ENCODE measurements around the gene FAM171A2.
"Not testable (repeated sequence)": the region's sequence is repeated elsewhere in the genome, so short reads cannot be mapped to it uniquely, and the experiment has no call there.

Gene FAM171A2

DNA sequence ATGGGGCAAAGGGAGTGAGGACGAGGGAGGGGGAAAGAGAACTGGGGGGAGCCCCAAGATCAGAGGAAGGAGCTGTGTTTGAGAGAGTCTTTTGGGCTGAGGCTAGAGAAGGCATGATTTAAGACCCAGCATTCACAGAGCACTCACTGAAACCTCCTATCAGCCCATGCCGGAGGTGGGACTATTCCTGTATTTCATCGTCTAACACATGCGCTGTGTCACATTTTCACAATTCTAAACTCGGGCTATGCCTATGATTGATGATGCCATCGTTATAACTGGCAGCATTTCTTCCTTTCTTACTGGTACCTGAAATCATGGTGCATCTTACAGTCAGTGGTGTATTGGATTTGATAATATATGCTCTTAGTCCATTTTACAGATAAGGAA lies 3.5 kb downstream of the FAM171A2 start:
- DNase-seq, result no peak

DNA sequence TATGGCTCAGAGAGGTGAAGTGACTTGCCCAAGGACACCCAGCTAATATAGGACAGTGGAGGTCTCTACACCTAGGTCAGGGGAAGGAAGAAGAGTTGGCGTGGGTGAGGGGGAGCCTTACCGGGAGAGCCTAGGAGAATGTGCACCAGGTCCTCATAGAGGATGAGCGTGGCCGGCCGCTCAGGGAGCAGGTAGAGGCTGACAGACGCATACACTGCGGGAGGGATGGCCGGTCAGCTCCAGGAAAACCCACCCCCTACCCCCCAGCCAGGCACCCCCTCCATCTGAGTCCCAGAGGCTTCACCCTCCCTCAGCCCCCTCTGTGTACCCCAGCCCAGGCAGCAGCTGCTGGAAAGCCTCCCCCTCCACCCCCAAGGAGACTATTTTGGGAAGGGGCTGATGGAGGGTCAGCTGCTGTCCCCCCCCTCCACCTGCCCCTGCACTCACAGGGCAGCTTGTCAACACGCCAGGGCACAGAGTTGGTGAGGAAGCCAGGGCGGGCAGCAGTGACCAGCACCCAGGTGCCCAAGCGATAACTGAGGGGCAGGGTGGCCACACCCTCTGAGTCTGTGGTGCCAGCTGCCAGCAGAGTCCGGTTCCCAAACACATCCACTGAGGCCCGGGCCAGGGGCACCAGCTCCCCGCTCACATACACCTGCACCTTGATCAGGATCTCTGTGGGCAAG lies 4.1 kb downstream of the FAM171A2 start:
- no peak for DNase-seq

DNA sequence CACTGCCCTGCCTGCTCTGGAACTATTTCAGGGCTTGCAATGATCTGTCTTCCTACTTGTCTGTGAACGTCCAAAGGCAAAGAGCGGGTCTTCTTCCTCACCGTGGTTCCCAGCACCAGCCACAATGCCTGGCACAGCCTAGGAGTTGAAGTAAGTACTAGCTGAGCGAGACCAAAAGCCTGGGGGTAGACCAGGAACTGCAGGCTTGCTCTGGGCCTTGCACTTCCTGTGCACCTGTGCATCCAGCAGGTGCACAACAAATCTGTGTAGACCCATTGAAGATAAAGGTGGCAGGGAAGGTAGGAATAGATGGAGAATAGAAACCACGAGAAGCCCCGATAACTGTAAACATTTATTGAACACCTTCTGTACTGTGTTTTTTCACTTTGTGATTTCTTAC lies 4.6 kb downstream of the FAM171A2 start:
- no peak for DNase-seq

DNA sequence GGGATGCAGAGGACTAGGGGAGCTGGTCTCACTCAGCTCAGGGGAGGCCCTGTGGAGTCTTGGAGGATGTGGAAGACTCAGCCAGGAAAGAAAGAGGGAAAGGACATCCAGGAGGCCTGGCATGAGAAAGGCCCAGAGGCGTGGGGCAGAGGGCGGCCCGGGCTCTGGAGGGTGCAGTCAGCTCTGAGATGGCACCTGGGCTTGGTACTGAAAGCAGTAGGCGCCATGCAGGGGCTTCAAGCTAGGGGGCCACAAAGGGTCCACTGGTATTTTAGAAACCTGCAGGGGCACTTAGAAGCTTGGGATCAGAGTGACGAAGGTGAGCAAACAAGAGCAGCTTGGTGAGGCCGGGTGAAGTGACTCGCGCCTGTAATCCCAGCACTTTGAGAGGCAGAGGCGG lies 5.6 kb downstream of the FAM171A2 start:
- DNase-seq, result no peak

DNA sequence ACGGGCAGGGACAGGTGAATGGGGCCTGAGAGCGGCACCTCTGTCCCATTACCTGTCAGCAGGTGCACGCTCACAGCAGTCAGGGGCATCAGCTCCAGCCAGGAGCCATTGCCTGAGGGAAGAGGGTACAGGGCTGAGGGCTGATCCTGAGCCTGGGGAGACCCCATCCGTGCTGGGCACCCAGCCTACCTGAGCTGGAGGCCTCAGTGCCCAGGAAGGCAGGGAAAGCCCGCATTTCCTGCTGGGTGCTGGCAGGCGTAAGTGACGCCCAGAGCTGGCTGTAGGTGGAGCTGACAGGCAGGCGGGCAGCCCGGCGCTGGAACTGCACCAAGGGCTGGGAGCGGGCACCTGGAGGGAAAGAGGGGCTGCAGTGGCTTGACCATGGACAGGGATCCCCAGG lies 7.4 kb downstream of the FAM171A2 start:
- no peak for DNase-seq

DNA sequence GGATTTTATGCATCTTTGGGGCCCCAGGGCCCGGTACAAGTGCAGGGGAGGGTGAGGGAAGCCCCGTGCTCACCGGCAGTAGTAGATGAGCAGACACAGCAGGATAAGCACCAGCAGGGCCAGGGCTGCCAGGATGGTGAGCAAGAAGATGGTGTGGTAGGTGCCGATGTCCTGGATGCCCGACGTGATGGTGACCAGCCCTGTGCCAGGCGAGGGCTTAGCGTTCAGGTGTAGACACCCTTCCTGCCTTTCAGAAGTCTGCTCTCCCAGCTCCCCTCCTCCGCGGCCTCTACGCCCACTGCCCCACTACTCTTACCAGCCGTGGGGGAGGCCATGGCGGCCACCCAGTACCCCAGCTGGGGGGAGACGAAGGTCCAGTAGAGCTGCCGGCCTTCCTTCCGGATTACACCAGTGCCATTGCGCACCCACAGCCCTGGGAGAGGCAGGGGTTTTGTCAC lies 8.0 kb downstream of the FAM171A2 start:
- DNase-seq, result no peak

DNA sequence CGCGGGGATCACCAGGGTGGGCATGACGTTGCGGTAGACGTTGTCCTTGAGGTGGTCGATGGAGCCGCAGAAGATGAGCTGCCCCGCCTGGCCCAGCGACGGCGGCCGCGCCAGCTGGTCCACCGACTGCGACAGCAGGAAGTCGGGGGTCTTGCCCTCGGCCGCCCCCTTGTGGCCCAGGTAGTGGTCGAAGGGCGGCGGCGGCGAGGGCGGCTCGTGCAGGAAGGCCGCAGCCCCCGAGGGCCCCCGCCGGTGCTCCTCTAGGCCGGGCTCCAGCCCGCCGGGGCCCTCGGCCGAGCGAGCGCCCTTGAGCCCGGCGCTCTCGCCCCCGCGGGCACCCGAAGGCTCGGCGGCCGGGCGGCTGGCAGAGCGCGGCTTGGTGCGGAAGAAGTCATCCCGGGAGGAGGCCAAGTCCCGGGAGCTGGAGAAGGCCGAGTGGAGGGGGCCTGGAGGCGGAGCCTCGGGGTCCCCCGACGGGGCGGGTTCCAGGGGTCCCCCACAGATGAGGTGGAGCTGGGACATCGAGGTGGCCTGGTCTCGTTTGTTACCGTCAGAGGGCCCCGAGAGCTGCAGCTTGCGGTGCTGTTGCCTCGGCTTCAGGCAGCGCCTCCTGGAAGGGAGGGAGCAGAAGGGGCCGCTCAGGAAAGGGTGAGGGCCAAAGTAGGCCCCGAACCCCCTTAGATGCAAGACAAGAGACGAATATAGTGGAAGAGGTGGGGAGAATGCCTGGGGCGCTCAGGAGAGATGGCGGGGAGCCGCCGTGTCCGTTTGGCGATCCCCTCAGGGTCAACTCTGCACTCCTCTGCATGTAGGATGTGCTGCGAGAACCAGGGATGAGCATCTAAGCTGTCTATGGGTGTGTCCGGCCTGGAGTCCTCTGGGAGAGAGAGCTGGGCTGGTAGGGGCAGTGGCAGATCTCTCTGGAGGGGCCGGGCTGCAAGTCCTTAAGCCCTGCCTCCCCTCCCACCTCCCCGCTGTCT lies 8.8 kb downstream of the FAM171A2 start:
- DNase-seq, result no peak

DNA sequence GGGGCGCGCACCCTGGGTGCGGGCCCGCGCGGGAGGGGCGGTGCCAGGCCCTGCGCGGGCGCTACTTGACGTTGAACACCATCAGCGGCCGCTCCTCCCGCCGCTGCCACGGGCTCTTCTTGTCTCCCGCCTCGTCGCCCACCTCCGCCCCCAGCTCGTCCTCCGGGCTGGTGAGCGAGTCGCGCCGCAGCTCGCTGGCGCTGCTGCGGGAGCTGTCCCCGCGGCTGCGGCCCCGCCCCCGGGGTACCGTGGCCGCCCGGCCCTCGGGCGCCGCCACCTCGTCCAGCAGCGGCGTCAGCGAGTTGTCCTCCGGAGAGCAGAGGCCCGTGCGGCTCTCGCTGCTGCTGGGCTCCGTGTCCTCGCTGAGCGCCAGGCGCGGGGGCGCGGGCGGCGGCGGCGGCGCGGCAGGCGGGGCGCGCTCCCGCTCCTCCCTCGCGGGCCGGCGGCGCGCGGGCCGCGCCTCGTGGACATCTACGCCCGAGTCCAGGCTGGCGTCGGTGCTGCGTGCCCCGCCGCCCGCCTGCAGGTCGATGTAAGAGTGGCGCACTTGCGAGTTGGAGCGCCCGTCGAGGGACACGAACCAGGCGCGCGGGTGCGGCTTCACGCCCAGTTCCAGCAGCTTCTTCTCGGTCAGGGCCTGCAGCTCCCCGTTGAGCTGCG lies 9.9 kb downstream of the FAM171A2 start:
- no peak for DNase-seq

DNA sequence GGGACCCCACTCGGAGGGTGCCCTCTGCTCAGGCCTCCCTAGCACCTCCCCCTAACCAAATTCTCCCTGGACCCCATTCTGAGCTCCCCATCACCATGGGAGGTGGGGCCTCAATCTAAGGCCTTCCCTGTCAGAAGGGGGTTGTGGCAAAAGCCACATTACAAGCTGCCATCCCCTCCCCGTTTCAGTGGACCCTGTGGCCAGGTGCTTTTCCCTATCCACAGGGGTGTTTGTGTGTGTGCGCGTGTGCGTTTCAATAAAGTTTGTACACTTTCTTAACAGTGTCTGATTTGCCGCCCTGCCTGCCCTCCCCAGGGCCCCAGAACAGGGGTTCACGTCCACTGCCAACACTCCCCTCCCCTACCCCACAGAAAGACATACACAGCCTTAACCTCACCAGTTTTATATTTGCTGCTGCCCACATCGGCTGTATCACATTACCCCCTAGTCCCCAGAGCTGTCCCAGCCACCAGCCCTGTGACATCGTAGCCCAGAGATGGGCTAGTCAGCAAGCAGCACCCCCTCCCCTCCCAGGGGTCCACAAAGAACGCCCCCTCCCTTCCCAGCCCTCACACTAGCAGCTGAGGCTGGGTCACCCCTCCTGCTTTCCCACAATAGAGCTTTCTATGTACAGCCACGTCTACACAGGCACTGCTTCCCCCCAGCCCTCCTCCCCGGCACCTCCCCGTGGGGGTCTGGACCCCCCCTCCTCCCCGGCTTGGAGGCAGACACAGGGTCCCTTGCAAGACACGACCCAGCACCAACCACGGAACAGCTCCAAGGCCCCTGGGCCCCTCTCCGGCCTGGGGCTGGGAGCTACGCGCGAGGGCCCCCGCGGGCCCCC lies 10.6 kb downstream of the FAM171A2 start:
- no peak for DNase-seq

DNA sequence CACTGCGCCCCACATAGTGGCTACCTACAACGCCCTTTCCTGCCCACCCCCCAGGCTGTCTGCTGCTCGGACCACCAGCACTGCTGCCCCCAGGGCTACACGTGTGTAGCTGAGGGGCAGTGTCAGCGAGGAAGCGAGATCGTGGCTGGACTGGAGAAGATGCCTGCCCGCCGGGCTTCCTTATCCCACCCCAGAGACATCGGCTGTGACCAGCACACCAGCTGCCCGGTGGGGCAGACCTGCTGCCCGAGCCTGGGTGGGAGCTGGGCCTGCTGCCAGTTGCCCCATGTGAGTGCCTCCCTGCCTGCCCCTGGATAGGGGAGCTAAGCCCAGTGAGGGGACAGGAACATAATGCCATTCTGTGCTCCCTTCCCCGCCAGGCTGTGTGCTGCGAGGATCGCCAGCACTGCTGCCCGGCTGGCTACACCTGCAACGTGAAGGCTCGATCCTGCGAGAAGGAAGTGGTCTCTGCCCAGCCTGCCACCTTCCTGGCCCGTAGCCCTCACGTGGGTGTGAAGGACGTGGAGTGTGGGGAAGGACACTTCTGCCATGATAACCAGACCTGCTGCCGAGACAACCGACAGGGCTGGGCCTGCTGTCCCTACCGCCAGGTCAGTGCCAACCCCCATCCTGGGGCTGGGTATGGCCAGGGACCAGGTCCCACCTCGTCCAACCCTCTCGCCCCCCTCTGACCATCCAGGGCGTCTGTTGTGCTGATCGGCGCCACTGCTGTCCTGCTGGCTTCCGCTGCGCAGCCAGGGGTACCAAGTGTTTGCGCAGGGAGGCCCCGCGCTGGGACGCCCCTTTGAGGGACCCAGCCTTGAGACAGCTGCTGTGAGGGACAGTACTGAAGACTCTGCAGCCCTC lies 11.5 kb downstream of the FAM171A2 start:
- no peak for DNase-seq

DNA sequence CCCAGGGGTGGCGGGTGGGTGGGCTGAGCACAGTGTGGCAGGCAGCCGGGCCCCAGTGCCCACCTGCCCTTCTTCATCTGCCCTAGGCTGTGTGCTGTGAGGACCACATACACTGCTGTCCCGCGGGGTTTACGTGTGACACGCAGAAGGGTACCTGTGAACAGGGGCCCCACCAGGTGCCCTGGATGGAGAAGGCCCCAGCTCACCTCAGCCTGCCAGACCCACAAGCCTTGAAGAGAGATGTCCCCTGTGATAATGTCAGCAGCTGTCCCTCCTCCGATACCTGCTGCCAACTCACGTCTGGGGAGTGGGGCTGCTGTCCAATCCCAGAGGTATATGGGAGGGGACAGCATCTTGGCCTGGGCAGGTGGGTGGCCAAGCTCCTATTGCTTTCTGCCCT lies 12.2 kb downstream of the FAM171A2 start:
- DNase-seq, result no peak

DNA sequence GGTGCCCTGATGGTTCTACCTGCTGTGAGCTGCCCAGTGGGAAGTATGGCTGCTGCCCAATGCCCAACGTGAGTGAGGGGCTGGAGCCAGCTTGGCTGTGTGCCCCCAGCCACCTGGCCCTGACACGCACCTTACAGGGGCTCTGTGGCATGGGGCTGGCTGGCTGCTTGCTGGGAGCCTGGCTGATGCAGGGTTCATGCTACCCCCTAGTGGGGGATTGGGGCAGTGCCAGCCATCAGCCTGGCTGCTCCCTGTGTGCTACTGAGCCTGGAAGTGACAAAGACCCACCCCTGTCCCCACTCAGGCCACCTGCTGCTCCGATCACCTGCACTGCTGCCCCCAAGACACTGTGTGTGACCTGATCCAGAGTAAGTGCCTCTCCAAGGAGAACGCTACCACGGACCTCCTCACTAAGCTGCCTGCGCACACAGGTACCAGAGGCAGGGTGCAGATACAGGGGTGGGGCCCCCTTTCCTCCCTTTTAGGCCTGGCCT lies 12.9 kb downstream of the FAM171A2 start:
- DNase-seq, result no peak

DNA sequence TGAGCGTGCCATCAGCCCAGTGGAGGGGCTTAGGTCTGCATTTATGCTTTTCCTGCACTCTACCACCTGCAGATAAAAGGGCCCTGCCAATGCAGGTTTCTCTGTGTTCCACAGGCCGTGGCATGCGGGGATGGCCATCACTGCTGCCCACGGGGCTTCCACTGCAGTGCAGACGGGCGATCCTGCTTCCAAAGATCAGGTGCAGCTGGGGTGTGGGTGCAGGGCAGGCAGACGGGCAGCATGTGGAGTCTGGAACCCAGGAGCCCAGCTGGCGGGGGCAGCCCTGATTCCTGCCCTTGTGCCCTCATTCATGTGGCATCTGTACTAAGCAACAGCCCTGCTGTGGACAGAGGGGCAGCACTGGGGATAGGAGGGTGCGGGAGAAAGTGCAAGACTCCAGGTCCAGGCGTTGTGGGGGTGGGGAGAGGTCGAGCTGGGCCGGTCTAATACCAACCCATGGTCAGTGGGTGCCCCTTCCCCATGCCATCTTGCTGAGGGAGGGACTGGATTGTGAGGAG lies 14.0 kb downstream of the FAM171A2 start:
- DNase-seq, result no peak

DNA sequence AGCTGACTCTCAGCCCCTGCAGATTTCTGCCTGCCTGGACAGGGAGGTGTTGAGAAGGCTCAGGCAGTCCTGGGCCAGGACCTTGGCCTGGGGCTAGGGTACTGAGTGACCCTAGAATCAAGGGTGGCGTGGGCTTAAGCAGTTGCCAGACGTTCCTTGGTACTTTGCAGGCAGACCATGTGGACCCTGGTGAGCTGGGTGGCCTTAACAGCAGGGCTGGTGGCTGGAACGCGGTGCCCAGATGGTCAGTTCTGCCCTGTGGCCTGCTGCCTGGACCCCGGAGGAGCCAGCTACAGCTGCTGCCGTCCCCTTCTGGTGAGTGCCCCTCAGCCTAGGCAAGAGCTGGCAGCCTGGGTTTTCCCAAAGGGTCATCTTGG lies 14.7 kb downstream of the FAM171A2 start:
- DNase-seq, result no peak

DNA sequence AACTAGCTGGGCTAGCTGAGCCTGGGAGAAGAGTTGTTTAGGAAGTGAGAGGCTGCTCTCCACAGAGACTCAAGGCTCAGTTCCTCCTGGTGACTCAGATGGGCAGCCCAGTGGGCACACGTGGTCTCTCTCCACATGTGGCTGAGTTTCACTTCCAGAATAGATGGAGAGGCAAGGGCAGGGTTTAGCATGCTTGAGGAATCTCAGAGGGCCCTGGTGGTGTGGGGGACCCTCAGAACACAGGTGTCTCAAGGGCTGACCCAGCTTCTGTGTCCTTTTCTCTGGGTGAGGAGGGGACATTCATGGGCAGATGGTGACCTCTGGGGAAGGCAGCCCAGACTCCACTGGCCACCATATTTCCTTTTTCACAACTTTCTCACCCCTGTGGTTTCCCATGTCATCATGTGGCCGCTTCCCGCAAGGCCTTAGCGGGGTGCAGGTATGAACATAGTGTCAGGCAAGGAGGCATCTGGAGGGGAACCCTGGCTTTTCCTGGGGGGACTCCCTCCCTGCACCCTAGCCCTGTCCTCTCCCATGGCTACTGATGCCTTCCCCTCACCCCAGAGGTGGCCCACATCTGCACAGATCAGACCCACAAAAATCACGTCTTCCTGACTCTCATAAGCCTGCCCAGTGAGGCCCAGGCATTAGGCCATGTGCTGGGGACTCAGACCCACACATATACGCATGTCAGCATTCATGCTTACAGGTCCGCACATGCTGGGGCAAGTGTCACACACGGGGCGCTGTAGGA lies 15.2 kb downstream of the FAM171A2 start:
- DNase-seq, result no peak

DNA sequence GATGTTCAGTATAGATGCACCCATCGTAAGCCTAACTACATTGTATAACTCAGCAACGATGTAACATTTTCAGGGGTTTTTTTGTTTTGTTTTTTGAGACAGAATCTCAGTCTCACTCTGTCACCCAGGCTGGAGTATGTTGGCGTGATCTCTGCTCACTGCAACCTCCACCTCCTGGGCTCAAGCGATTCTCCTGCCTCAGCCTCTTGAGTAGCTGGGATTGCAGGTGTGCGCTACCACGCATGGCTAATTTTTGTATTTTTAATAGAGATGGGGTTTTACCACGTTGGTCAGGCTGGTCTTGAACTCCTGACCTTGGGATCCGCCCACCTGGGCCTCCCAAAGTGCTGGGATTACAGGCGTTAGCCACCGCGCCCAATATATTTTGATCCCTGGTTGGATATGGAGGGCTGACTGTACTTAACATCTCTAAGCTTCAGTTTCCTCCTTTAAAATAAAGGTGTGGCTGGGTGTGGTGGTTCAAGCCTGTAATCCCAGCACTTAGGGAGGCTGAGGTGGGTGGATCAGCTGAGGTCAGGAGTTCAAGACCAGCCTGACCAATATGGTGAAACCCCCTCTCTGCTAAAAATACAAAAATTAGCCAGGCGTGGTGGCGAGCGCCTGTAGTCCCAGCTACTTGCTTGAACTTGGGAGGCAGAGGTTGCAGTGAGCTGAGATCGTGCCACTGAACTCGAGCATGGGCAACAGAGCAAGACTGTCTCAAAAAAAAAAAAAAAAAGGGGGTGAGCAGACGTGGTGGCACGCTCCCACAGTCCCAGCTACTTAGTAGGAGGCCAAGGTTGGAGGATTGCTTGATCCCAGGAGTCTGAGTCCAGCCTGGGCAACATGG lies 16.2 kb downstream of the FAM171A2 start:
- DNase-seq, result not testable (repeated sequence)

DNA sequence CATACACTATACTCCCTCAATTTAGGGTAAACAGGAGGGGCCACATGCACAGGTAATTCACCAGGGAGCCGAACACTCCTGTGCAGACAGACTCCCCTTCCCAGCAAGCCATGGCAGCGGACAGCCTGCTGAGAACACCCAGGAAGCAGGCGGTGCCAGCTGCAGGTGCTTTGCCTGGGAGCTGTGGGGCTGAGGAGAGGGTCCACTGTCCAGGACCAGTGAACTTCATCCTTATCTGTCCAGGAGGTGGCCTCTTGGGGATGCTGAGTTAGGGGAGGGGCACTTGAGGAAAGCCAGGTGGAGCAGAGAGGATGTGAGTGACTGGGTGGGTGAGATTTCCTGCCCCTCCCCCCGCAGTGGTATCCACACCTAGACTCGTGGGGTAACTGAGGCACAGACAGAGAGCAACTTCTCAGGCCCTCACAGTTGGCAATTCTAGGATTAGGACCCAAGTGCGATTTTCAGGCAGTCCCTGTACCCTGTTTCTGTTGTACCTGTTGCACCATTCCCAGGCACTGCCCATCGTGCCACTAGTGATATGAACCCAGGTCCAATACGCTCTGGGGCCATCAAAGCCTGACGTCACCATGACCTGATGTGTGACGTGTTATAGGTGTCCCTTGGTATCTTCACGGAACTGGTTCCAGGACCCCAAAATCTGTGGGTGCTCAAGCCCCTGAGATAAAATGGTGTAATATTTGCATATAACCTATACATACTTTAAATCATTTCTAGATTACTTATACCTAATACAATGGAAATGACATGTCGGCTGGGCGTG lies 17.4 kb downstream of the FAM171A2 start:
- no peak for DNase-seq

DNA sequence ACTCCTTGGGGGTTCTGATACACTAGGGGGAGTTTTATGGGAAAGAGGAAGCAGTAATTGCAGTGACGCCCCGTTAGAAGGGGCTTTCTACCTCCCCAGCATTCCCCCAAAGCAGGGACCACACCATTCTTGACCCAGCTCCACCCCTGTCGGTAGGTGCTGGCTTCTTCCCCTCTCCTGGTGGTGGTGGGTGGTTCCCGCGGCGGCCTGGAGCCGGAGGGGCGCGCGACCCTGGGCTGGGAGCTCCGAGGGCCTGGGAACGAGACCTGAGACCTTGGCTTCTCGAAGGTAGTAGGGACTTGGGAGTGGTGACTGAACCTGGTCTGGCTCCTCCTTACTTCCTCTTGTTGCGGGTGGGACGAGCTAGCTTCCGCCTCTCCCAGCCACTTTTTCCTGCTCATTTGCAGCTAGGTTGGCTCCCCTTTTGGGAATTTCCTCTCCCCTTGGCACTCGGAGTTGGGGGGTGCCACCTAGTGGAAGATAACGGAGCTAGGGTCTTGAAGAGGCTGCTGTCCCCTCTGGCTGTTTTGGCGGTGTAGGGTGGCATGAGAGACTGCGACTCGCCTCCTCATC lies 18.1 kb downstream of the FAM171A2 start:
- DNase-seq, result no peak

Measured in NCI-H187 treated with DMSO at 0.1 percent for 48 hours (cell line).